HL-60 (cell line): ENCODE results near the gene BRIP1.
A peak's percentile ranks its signal among the peaks of the same experiment; 100 is the strongest.

ENCODE experiments used
- DNase-seq, 2 experiments: peaks; one replicate each; pipeline ENCODE4 v3.0.0-alpha.2; 2010 to 2020; ENCODE audit warnings: low read depth in 1 of 2, low spot score in 1 of 2
- H3K27ac ChIP-seq: fragments of 250-450 bp; sonication (Bioruptor Pico); replicated peaks from 2 replicates; pipeline ENCODE4 v1.5.1; 2020; ENCODE audit warnings: mild to moderate bottlenecking, moderate library complexity
- H3K27me3 ChIP-seq: fragments of 250-450 bp; sonication (Bioruptor Pico); 2 replicates; pipeline ENCODE4 v1.5.1; 2021; ENCODE audit warnings: mild to moderate bottlenecking, moderate library complexity; ENCODE audit not compliant: insufficient read depth, poor library complexity, severe bottlenecking
- H3K4me3 ChIP-seq: replicated peaks from 2 replicates; pipeline ENCODE4 v1.5.1; 2011; ENCODE audit warnings: mild to moderate bottlenecking, control low read depth, low read length; ENCODE audit not compliant: insufficient read depth
- GABPA ChIP-seq: IDR thresholded peaks from 2 replicates; pipeline ENCODE4 v1.6.1; 2012; ENCODE audit warnings: low read depth
- POLR2AphosphoS5 ChIP-seq: IDR thresholded peaks from 2 replicates; pipeline ENCODE4 v1.6.1; 2012; ENCODE audit warnings: low read depth
- SPI1 ChIP-seq: IDR thresholded peaks from 2 replicates; pipeline ENCODE4 v1.6.1; 2012; ENCODE audit warnings: low read depth, mild to moderate bottlenecking, borderline replicate concordance
- TF ChIP-seq, protein P1 (sequence below): IDR thresholded peaks from 2 replicates; pipeline ENCODE4 v1.6.1; 2012; ENCODE audit warnings: low read depth; ENCODE audit not compliant: insufficient replicate concordance
- TF ChIP-seq, protein P2 (sequence below): IDR thresholded peaks from one replicate; pipeline ENCODE4 v1.5.1; 2011; ENCODE audit warnings: low read length, control low read depth, inconsistent platforms; ENCODE audit not compliant: insufficient read depth

Gene BRIP1

DNA sequence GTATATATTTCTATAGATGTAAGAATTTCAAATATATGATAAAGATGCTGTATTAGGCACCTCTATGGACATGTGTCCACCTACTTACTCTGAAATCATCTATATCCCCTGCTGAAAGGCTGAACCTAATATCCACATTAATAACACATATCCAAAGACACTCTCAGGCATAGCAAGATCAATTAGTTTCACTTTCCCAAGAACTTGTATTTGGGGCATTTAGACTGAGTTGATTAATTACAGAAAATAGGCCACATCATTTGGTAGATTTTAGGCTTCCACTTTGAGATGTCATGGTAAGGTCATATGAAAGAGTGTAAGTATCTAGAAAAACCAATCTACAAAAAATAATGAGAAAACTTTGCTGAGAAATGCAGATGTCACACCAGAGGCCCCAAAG lies 45.1 kb downstream of the BRIP1 start:
- H3K4me3 ChIP-seq = no peak overlapping the region
- DNase-seq = no peak
- TF ChIP-seq, protein P1, sequence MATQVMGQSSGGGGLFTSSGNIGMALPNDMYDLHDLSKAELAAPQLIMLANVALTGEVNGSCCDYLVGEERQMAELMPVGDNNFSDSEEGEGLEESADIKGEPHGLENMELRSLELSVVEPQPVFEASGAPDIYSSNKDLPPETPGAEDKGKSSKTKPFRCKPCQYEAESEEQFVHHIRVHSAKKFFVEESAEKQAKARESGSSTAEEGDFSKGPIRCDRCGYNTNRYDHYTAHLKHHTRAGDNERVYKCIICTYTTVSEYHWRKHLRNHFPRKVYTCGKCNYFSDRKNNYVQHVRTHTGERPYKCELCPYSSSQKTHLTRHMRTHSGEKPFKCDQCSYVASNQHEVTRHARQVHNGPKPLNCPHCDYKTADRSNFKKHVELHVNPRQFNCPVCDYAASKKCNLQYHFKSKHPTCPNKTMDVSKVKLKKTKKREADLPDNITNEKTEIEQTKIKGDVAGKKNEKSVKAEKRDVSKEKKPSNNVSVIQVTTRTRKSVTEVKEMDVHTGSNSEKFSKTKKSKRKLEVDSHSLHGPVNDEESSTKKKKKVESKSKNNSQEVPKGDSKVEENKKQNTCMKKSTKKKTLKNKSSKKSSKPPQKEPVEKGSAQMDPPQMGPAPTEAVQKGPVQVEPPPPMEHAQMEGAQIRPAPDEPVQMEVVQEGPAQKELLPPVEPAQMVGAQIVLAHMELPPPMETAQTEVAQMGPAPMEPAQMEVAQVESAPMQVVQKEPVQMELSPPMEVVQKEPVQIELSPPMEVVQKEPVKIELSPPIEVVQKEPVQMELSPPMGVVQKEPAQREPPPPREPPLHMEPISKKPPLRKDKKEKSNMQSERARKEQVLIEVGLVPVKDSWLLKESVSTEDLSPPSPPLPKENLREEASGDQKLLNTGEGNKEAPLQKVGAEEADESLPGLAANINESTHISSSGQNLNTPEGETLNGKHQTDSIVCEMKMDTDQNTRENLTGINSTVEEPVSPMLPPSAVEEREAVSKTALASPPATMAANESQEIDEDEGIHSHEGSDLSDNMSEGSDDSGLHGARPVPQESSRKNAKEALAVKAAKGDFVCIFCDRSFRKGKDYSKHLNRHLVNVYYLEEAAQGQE = no peak
- no peak overlapping the region for H3K27ac ChIP-seq
- no peaks in the 10 kb centered on the region for H3K27me3 ChIP-seq

- Histone ChIP-seq H3K4me3 (no peak overlapping the region), H3K27ac (no peak overlapping the region), H3K27me3 (no peaks in the 10 kb centered on the region)
- no peak for TF ChIP-seq GABPA
- TF ChIP-seq, protein P2, sequence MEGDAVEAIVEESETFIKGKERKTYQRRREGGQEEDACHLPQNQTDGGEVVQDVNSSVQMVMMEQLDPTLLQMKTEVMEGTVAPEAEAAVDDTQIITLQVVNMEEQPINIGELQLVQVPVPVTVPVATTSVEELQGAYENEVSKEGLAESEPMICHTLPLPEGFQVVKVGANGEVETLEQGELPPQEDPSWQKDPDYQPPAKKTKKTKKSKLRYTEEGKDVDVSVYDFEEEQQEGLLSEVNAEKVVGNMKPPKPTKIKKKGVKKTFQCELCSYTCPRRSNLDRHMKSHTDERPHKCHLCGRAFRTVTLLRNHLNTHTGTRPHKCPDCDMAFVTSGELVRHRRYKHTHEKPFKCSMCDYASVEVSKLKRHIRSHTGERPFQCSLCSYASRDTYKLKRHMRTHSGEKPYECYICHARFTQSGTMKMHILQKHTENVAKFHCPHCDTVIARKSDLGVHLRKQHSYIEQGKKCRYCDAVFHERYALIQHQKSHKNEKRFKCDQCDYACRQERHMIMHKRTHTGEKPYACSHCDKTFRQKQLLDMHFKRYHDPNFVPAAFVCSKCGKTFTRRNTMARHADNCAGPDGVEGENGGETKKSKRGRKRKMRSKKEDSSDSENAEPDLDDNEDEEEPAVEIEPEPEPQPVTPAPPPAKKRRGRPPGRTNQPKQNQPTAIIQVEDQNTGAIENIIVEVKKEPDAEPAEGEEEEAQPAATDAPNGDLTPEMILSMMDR = no peak
- TF ChIP-seq, protein P1 = no peak
- no peak for TF ChIP-seq POLR2AphosphoS5
- no peak for TF ChIP-seq SPI1
- no peak for DNase-seq
Measured at GRCh38 chr17:61817452-61817851, 45.9 kb downstream of the BRIP1 start.

DNA sequence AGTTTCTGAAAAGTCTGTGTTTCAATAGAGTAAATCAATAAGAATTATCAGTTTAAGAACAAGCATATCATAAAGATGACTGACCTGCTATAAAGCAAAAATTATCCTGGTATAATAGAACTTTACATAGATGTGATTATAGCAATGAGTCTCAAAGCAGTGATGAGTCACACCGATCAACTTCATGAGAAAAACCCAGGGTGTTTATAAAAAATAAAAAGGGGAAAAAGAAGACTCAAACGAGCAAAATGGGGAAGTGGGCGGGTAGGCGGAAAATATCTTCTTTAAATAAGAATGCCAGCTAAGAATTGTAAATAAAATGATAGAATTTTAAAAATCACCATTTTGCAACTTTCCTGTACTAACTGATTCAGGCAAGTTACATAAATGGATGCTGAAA lies 46.8 kb downstream of the BRIP1 start:
- TF ChIP-seq SPI1 = peak; percentile 98
- TF ChIP-seq, protein P2 = no peak
- TF ChIP-seq, protein P1 = no peak
- no peak for TF ChIP-seq GABPA
- no peak for TF ChIP-seq POLR2AphosphoS5
- Histone ChIP-seq H3K4me3 (no peak overlapping the region), H3K27me3 (no peaks in the 10 kb centered on the region), H3K27ac (peak overlapping the region; percentile 16)
- DNase-seq = peak in 1 of 2 experiments; percentile 42
